ENCODE measurements around the gene NCL.
"Not testable (repeated sequence)": the region's sequence is repeated elsewhere in the genome, so short reads cannot be mapped to it uniquely, and the experiment has no call there.

The NCL gene

DNA sequence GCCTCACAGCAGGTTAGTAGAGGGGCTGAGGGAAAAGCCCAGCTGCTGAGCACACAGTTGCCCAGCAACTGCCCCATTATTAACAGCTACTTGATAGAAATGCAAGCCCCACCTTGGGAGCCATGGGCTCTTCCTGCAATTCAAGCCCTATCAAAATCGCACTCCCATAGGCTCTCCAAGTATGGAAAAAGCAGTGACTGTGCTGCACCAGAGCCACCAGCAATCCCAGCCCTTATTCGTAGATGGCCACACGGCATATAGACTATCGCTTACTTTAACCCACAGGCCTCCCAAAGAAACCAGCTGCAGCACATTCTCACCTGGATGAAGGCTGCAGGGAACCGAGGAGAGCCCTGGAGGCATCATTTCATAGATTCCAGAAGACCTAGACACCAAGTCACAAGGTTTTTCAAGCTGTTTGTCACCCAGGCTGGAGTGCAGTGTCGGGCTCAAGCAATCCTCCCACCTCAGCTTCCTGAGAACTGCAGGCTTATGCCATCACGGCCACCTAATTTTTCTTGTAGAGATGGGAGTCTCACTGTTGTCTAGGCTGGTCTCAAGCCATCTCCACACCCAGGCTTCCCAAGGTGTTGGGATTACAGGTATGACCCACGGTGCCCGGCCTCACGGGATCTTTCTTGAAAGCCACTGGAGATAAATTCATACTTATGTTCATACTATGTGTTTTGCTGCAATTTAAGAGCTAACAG lies 11.3 kb downstream of the NCL start:
- TF ChIP-seq ZFX (IDR thresholded peaks at IDR 0.05; ENCODE audit: borderline replicate concordance) (no peak), CTCF (IDR thresholded peaks at IDR 0.05) (no peak)
- peak overlapping the region; percentile 54 for H3K27ac ChIP-seq

DNA sequence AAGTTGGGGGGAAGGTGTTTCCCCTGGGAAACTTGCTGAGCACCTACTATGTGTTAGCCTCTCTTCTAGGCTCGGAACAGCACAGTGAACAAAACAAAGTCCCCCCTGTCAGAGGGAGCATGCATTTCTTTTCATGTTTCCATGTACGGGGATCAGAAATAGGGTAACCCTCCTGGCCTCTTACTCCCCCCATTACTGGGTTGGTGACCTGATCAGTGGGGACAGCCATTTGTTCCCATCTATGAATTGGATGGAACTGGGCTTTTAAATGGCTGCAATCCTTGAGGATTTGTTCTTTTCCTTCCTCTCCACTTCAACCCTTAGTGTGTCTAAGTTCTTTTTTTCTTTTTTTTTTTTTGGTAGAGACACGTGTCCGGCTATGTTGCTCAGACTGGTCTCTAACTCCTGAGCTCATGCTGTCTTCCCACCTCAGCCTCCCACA lies 13.7 kb downstream of the NCL start:
- no peak overlapping the region for H3K27ac ChIP-seq
- TF ChIP-seq CTCF (IDR thresholded peaks at IDR 0.05) (no peak), ZFX (IDR thresholded peaks at IDR 0.05; ENCODE audit: borderline replicate concordance) (no peak)

GRCh38 chr2:231449503-231450054 lies 14.7 kb downstream of the NCL start:
- TF ChIP-seq ZFX (IDR thresholded peaks at IDR 0.05; ENCODE audit: borderline replicate concordance) (no peak), CTCF (IDR thresholded peaks at IDR 0.05) (no peak)

GRCh38 chr2:231436957-231437356 lies 27.3 kb downstream of the NCL start:
- H3K27ac ChIP-seq: no peak overlapping the region
- TF ChIP-seq ZFX (IDR thresholded peaks at IDR 0.05; ENCODE audit: borderline replicate concordance): no peak
- no peak for TF ChIP-seq CTCF (IDR thresholded peaks at IDR 0.05)

More at GRCh38 chr2:231449503-231450054, 14.7 kb downstream of the NCL start:
- H3K27ac ChIP-seq: no peak overlapping the region

DNA sequence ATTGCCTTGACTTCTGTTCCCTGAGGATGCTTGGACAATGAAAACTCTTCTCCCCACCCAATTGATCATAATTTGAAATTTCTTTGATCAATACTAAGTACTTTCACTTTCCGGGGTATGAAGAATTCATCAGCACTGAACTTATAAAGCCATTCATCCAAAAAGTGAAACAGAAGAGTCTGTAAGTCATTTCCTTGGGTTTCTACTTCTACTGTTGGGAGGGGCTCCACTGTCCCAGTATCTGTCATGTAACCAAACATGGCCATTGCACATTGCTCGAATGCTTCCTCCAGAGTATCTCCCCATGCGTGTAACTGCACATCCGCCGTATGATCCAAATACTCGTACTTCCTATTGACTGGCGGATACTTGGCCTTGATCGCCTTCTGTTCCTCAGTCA lies 30.3 kb downstream of the NCL start:
- TF ChIP-seq ZFX (IDR thresholded peaks at IDR 0.05; ENCODE audit: borderline replicate concordance) (no peak), CTCF (IDR thresholded peaks at IDR 0.05) (no peak)
- H3K27ac ChIP-seq: no peak overlapping the region

GRCh38 chr2:231431606-231432005 lies 32.7 kb downstream of the NCL start:
- TF ChIP-seq ZFX (IDR thresholded peaks at IDR 0.05; ENCODE audit: borderline replicate concordance) (no peak), CTCF (IDR thresholded peaks at IDR 0.05) (no peak)
- no peak overlapping the region for H3K27ac ChIP-seq

DNA sequence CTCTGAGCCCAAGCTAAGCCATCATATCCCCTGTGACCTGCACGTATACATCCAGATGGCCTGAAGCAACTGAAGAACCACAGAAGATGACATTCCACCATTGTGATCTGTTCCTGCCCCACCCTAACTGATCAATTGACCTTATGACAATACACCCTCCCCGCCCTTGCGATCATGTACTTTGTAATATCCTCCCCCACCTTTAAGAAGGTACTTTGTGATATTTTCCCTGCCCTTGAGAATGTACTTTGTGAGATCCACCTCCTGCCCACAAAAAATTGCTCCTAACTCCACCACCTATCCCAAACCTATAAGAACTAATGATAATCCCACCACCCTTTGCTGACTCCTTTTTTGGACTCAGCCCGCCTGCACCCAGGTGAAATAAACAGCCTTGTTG lies 33.8 kb downstream of the NCL start:
- H3K27ac ChIP-seq: not testable (repeated sequence)
